SIG-M5 treated with dmso at 0.1 percent for 504 hours (cell line): ENCODE data around the gene PTGER2.

Experiments
- DNase-seq: peaks from one replicate; lab custom pipeline; 2025; ENCODE audit not compliant: unreplicated experiment; lab: John Stamatoyannopoulos, UW

The PTGER2 gene

DNA sequence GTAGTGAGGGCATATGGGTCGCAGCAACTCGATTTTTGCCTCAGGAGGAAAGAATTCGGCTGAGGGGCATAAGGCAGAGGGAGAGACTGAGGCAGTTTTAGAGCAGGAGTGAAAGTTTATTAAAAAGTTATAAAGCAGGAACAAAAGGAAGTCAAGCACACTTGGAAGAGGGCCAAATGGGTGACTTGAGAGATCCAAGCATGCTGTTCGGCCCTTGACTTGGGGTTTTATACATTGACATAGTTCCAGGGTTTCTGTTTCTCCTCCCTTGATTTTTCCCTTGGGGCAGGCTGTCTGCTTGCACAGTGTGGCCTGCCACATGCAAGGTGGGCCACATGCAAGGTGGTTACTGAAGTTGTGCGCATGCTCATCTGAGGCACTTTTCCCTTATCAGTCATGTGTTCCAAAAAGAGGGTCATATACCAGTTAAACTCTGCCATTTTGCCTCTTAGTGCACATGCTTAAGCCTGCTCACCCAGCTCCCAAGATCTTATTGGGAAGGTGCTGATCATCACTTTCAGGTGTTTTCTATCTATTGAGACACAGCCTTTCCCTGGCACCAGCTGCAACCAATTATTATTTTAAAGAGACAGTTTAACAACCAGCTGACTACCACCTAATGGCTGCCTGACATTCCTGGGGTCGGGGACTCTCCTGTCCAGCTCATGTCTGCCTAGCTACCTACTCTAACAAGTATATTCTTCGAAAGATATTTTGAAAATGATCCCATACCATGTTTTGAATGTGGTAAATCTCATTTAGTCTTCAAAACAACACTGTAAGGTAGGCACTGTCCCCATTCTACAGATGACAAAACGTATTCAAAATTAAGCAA is 19.9 kb downstream of the PTGER2 start:
- no peak for DNase-seq

DNA sequence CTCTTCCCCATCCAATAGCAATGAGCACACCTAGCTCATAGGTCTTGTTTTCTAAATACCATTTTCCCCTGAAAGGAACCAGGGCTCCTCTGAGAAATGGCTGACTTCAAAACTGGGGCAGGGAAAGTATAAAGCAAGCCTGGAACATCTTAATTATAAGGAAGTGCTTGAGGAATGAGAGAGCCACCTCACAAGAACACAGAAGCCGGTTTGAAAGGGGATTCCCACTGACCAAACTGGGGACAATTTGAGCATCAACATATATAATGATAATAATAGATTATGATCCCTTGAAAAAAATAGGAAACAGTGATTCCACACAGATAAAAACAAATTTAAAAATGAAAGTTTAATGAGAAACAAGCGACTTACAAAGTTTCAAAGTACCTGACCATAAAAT is 22.1 kb downstream of the PTGER2 start:
- DNase-seq = no peak

DNA sequence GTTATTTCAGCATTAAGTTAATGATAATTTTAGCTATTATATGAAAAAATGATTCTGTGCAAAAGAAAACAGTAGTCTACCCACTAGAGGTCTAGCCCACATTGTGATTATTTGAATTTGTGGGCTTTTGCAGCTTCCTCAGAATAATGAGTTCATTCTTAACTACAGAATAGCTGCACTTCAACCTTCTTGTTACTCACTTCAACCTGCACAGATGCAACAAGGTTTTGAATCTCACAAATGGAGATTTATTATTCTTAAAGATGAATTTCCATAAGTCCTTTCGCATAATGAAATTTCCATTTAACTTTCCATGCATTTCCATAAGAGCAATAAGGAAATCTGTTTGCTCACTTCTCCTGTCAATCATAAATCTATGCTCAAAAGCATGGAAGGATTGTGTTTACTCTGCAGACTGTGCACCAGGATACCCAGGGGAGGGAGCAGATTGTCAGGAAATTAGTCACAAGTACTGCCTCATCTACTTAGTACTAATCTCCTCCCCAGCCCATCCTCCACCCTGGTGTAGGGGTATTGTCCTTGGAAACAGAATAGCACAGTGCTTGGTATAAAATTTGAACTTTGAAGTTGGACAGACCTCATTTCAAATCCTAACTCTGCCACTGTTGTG is 24.1 kb downstream of the PTGER2 start:
- peak; percentile 5 for DNase-seq

DNA sequence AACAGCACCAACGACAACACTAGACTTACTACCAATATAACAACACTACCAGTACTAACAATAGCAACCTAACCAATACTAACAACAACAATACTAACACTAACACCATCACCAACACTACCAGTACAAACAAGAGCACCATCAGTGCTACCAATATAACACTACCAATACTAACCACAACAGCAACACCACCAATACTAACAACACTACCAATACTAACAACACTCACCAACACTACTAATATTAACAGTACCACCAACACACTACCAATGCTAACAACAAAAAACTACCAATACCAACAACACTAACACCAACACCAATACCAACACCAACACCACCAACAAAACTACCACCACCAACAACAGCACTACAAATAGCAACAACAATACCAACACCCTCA is 25.1 kb downstream of the PTGER2 start:
- no peak for DNase-seq

DNA sequence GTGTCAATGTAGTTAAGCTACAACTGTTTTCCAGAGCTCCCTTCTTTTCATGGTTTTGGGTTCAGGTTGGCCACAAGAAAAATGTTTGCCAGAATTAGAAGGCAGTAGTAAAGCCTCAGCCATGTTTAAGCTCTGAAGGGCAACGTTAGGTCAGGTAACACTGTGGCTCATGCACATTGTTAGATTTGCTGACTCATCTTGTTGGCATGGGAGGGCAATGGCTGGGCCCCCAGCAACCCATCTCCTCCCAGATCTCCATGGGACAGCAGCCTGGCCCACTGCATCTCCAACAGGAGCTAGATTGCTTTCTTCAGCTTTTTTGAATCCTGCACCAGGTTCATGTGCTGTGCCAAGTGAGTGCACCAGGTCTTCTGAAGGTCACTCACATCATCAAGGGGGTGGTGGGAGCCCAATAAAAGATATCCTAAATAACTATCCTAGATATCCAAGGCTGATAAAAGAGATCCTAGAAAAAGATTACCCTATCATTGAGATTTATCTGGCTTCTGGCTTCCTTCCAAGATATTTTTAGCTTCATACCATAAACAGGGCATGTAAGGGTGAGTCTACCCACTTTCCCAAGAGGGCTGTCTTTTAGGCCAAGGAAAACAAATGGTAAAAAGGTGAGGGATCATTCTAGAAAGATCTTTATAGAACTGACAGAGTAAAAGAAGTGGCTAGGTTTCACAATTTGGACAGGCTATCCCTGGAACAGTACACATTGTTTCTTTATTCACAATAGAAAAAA is 28.9 kb downstream of the PTGER2 start:
- DNase-seq = no peak

DNA sequence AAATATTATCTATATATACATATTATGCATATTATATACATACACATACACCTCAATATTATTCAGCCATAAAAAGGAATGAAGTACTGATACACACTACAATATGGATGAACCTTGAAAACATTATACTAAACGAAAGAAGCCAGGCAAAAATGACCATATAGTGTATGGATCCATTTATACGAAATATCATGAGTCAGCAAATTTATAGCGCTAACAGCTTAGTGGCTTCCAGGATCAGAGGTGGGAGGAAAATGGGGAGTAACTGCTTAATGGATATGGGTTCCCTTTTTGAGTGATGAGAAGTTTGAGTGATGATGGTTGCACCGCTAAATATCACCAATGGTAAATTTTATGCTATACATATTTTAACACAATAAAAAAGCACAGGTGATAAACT is 32.7 kb downstream of the PTGER2 start:
- no peak for DNase-seq

DNA sequence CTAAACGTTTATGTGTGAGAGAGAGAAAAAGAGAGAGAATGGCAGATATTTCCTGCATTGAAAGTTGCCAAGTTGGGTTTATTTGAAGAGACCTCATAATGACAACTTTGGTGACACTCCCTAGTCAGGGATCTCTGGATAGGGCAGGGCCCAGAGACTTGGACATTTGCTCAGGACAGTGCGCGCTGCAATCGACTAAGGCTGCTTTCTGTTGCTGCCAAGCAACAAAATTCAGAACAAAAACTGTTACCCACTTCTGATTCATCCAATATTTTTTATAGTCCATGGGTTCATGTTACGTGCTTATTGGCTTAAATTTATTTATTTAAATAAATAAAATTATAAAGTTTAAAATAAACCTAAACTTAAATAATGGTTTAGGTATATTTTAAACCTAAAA is 34.2 kb downstream of the PTGER2 start:
- DNase-seq = no peak

DNA sequence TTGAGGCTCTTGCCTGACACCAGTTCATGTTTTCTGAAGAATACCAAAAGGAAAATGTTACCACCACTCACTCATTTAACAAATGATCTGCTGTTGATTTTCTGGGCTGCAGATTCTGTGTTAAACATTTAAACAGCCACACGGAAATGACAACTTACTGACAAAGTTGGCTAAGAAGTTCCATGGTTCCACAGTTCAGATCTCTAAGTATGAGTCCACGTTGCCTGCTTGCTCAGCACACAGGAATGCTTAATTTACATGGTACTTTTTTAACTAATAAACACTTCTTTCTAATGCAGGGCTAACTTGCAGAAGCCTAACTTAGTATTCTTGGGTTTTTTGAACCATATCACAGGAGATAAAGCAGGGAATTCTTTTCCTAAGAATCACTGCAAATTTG is 34.7 kb downstream of the PTGER2 start:
- no peak for DNase-seq

DNA sequence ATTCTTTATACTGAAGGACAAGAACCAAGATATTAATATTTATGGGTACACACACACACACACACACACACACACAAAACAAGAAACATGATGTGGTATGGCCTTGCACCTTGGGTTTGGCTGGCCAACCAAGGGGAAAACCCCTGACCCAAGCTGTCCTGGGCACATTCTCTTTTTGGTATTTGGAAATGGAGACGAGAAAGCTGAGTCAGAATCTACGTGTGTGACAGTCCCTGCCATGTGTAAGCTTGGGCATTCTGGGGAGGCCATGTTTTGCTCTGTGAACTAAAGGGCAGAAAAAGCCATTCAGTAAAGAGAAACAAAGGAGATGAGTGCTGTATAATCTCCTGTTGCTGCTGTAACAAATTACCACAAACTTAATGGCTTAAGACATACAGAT is 35.6 kb downstream of the PTGER2 start:
- no peak for DNase-seq

DNA sequence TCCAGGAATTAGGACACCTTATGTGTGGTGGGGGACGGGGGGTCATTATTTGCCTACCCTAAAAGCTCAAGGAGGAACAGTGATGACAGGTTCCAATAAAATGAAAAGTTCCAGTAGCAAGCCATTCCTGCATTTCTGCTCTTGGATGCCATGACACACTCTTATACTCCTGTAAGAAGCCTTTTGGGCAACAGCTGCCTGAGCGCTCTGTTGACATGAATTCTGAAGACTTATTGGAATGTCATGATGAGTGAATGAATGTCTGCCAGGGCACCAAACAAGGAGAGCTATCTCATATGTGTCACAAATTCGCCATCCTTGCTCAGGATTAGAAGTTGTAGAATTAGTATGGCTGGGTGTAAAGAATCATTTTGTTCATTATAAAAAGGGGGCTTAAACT is 36.3 kb downstream of the PTGER2 start:
- no peak for DNase-seq

DNA sequence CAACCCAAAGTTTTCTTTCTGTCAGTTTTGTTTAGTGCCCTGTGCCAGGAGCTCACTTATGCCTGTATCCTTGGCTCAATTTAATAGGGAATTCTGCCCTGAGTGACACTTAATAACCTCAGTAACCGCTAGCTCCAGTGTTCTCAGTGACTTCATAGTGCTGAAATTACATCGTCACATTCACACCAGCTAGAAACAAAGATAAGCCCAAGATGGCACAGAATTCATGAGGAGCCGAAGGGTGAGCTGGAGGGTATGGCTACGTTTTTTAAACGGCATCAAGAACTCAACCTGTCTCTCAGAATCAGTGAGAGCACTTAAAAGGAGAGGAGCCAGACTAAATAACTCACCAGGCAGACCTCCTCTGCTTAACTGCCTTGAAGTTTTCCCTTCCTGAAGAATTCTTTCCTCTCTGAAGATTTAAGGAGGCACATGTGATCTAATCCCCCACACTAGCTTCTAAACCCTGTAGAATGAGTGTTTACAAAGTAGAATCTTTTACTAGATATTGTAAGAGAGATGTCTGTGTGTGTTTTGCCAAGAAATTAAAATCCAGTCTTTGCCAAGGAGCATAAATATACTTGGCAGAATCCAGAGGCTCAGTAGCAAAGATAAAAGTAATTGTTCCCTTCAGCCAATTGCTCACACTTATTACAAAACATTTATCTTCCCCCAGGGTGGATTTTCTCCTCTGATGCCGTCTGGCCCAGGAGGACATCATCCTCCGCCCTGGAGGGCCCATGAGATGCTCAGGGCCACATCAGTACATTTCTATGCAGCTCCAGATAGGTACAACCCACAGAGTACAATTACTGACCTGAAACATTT is 37.3 kb downstream of the PTGER2 start:
- no peak for DNase-seq

DNA sequence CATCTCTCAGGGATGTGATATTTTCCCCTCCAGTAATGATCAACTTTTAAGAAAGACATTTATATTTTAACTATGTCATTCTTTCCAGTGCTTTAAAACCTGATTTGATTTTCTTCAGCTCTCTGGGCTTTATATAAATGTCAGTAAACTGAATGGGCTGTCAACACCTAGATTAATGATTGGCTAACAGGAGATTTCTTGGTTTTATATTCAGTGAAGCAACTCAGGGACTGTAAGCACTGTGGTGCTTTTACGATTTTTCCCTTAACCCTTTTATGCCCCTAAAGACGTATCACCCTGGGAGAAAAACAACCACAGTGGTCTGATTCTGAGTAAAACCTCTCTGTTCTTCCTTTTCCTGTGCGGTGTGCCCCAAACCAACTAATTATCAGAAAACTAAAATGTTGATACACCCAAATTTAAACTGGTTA is 38.0 kb downstream of the PTGER2 start:
- no peak for DNase-seq

DNA sequence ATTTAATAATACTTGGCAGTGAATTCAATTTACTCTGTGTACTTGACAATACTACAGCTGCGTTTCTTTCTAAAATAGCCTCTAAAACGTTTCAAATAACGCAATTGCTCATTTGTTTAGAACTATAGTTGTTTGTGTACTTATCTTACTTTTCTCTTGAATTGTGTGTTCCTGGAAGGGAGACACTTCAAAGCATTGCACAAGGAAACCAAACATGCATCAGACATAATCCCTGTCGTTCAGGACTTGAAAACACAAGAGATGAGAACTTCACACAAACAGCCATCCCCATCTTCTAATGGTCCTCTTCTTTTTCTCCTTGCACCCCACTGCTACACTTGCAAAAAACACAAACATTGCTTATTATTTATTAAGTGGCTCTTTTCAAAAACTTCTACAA is 38.5 kb downstream of the PTGER2 start:
- no peak for DNase-seq

DNA sequence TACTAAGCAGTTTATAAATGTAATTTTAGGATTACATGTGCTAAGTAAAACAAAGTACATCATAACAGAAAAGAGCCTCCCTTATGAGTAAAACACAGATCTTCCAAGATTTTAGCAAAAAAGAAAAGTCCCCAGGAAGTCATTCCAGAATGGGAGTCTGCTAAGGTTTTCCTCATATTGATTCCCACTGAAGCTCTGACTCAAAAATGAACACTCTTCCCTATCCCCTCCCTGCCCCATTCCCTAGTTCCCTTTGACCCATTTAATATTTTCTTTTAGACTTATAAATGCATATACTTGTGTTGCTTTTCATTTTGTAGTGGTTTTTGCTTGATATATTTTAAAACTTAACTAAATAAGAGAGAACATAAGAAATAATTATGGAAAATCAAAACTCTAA is 40.1 kb downstream of the PTGER2 start:
- DNase-seq = no peak

DNA sequence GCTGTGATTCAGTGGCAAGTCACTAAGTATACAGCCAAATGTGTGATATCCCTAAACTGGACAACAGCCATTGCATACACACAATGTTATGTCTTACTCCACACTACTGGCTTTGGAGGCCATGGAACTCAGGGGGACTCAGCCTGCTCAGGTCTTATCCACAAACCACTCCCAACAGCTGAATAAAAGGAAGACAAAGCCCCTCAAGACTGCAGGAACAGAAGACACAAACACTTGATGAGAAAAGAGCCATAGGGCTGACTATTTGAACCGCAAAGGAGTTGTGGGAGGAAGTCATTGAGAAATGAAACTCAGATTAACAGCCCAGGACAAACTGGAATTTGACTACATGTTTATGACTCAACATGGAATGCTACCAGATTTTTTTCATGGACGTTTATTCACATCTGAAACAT is 40.9 kb downstream of the PTGER2 start:
- DNase-seq = peak; percentile 6

DNA sequence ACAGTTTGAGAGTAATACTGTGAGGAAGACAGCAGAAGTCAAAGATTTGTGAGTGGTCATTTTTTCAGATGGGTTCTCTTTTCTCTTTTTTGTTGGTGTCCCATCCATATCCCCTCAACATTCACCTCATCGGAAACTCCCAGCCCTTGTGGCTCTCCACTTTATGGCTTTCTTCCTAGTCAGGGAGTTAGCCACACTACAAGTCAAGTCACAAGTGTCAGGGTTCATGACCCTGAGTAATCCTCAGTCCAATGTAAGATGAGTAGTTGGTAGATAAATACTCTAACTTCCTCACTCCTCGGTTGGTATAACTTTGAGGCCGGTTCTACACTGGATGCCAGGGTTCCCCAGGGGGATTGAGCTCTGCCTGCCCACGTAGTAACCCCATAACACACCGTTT is 41.4 kb downstream of the PTGER2 start:
- no peak for DNase-seq

DNA sequence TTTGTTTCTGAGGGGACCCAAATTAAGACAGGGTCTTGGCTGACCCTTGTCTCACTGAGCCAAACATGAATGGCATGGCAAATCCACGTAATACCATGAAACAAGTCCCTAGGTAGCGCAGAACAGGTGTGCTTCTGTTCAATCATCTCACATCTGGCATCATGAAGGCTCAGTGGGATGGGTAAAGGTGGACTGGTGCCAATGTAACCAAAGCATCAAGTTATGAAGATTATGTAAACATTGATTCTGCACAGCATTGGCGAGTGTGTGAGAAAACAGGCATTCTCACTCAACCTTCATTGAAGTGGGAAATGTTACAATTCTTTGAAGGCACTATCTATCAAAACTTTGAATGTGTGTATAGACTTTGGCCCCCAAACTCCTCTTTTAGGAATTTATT is 41.9 kb downstream of the PTGER2 start:
- DNase-seq = no peak

DNA sequence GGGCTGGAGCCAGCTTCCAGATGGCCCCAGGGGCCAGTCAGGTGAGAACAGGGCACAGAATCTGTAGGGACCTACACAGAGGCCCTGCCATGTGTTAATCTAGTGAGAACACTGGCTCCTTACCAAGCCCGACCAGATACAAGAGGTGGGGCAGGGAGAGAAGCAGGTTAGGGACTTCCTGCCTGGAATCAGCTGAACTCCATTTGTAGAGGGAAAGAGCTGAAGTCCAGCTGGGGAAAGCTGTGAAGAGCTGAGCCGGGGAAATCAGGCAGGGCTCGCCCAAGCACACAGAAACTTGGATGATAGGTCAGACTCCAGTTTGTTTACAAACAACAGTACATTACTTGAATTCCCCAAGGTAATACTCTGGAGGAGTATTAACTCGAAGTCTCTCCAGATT is 46.7 kb downstream of the PTGER2 start:
- no peak for DNase-seq

DNA sequence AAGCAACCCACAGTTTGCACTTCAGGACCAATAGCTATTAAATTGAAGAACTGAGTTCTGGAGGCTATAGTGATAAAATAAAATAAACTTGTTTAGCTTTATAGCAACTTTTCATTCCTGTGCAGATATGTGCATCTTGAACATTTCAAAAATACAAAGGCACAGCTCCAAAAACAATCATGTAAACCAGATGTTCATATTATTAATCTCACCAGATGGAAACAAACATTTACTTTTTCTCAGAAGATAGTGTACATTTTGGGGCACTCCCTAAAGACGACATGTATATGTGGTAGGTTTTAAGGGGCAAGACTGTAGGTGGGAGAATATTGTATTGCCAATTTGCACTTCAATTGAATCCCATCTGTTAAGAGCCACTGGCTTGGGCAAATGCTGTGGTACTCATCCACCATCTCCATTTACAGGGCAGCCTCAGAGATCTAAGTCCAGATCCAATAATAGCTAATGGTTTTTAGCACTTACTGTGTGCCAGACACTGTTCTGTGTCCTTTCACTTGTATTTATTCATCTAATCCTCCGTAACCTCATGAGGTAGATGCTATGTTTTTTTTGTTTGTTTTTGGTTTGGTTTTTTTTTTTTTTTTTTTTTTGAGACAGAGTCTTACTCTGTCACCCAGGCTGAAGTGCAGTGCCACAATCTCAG is 49.1 kb downstream of the PTGER2 start:
- DNase-seq = no peak

DNA sequence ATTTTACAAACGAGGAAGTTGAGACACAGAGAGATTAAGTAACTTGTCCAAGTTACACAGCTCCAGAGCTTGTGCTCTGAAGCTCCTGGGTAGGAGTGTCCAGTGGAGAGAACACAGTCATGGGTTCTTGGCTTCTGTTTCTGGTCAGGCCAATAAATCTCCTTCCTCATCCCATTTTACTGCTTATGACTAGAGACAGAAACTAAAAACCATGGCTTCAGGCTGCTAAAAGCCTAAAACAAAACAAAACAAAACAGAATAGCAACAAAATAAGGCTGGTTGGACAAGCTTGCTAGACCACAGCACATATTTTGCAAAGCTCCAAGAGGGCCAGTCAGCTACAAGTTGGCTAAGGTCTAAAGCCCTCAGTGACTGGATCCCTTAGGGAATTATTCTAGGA is 49.8 kb downstream of the PTGER2 start:
- no peak for DNase-seq

DNA sequence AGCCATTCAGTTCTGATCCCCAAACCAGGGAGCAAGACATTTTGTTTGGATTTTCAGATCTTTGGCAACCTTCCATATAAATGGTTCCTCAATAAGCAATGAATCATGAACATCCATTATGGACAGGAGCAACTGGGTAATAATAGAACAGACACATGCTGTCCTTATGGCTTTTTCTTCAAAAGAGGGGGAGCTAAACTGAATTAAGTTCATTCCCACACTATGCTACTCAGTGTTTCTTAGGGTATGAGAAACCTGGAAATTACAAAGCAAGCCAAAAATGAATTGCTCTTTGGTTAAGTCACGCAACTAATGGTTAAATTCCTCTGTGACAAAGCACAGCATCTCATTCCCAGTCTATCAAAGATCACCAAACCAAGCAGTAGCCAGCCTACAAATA is 51.0 kb downstream of the PTGER2 start:
- no peak for DNase-seq
